Stimulated activated CD4-positive, alpha-beta T cell treated with anti-CD3 and anti-CD28 coated beads, Interleukin-4, amount 100 ng/mL, for 24 hours (primary cell): ENCODE results near the gene ENPEP.
"Not testable (repeated sequence)": the region's sequence is repeated elsewhere in the genome, so short reads cannot be mapped to it uniquely, and the experiment has no call there.

Source experiments
- DNase-seq: peaks from one replicate; pipeline ENCODE4 v3.0.0-alpha.2; 2020

Gene ENPEP

GRCh38 chr4:110484767-110485166 lies 8.8 kb downstream of the ENPEP start:
- DNase-seq = no peak

- DNase-seq = no peak
Measured at GRCh38 chr4:110485452-110485851, 9.5 kb downstream of the ENPEP start.

GRCh38 chr4:110486256-110486655 lies 10.3 kb downstream of the ENPEP start:
- no peak for DNase-seq

- DNase-seq = not testable (repeated sequence)
Measured at GRCh38 chr4:110486850-110487249, 10.9 kb downstream of the ENPEP start.

- no peak for DNase-seq
Measured at GRCh38 chr4:110487873-110488272, 11.9 kb downstream of the ENPEP start.

GRCh38 chr4:110489901-110490508 lies 14.1 kb downstream of the ENPEP start:
- DNase-seq = no peak

- no peak for DNase-seq
Measured at GRCh38 chr4:110492522-110492921, 16.6 kb downstream of the ENPEP start.

GRCh38 chr4:110493520-110493919 lies 17.6 kb downstream of the ENPEP start:
- DNase-seq = no peak

- DNase-seq = no peak
Measured at GRCh38 chr4:110498420-110498819, 22.5 kb downstream of the ENPEP start.

GRCh38 chr4:110499126-110499525 lies 23.2 kb downstream of the ENPEP start:
- no peak for DNase-seq

- DNase-seq = no peak
Measured at GRCh38 chr4:110501826-110502225, 25.9 kb downstream of the ENPEP start.

GRCh38 chr4:110503270-110504083 lies 27.5 kb downstream of the ENPEP start:
- DNase-seq = no peak

- no peak for DNase-seq
Measured at GRCh38 chr4:110504084-110504435, 28.1 kb downstream of the ENPEP start.

GRCh38 chr4:110505440-110505839 lies 29.5 kb downstream of the ENPEP start:
- DNase-seq = no peak

- DNase-seq = no peak
Measured at GRCh38 chr4:110508827-110509710, 33.1 kb downstream of the ENPEP start.

- DNase-seq = no peak
Measured at GRCh38 chr4:110510277-110510676, 34.3 kb downstream of the ENPEP start.

GRCh38 chr4:110510955-110511544 lies 35.1 kb downstream of the ENPEP start:
- DNase-seq = no peak

GRCh38 chr4:110512901-110513300 lies 36.9 kb downstream of the ENPEP start:
- no peak for DNase-seq

GRCh38 chr4:110514889-110515479 lies 39.0 kb downstream of the ENPEP start:
- no peak for DNase-seq

- DNase-seq = no peak
Measured at GRCh38 chr4:110515676-110516075, 39.7 kb downstream of the ENPEP start.

- DNase-seq = peak; percentile 76
Measured at GRCh38 chr4:110516106-110516922, 40.4 kb downstream of the ENPEP start.
